ENCODE results near the gene SGMS2.

DNA sequence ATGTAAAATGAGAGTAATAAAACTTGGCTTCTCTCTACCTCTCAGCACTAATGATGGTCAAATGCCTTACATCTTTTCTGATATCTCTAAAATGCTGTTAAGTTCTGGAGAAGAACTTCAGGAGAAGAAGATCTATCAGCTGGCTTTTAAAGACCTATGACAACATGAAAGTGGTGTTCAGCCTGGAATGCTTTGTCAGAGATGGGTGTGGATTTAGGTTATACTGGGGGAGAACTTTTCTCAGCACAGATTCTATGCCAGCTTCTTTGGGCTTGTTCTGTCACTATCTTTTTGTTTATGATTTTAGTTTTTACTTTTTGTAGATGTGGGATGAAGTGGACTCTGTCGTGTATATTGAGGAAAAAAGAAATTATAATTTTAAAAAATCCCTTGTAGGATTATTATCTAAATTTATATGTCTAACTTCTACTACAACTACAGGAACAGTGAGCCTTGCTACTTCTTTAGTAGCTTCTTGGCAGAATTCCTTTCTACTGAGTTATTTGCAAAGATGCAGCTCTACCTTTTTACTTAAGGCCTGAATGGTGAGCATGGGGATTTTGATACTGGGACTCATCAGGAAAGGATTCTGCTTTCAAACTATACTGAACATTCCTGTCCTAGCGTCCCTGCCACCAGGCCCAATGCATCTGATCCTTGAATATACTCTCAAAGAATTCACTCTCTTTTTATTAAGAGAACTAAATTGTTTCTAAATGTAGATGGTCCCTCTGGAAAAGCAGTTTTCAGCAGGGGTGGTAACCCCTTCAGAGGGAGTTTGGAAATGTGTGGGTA lies 126.2 kb downstream of the SGMS2 start:
- no peak for TF ChIP-seq POLR2A (IDR thresholded peaks at IDR 0.05; ENCODE audit: low read length)
- TF ChIP-seq GATA1 (IDR thresholded peaks at IDR 0.05; ENCODE audit: low read depth, low read length): no peak
